Neural progenitor cell (in vitro differentiated cells): ENCODE data around the gene AGMO. TPM values are rescaled to one million over a fixed set of nuclear protein-coding genes. Genes with fewer than 3 reads are reported as not detected.
A peak's percentile ranks its signal among the peaks of the same experiment; 100 is the strongest.
"Not testable (repeated sequence)": the region's sequence is repeated elsewhere in the genome, so short reads cannot be mapped to it uniquely, and the experiment has no call there.

Experiments used
- DNase-seq: peaks from one replicate; pipeline ENCODE4 v3.0.0-alpha.2; 2016; ENCODE audit warnings: low spot score
- H2AFZ ChIP-seq: fragments of 200-600 bp; sonication (generic); replicated peaks from 2 replicates; pipeline ENCODE4 v1.6.1; 2016; ENCODE audit warnings: antibody characterized with exemption
- H3F3A ChIP-seq: fragments of 200-600 bp; sonication (generic); 2 replicates; pipeline ENCODE4 v1.6.1; 2016; ENCODE audit warnings: antibody characterized with exemption, low read depth
- H3K27ac ChIP-seq: fragments of 200-600 bp; sonication (generic); 2 replicates; pipeline ENCODE4 v1.5.1; 2016; ENCODE audit warnings: mild to moderate bottlenecking
- H3K27me3 ChIP-seq: fragments of 200-600 bp; sonication (generic); 2 replicates; pipeline ENCODE4 v1.6.1; 2016; ENCODE audit warnings: mild to moderate bottlenecking, moderate library complexity
- H3K36me3 ChIP-seq: fragments of 200-600 bp; sonication (generic); 2 replicates; pipeline ENCODE4 v1.5.1; 2016
- H3K4me1 ChIP-seq: fragments of 200-600 bp; sonication (generic); 2 replicates; pipeline ENCODE4 v1.6.1; 2016; ENCODE audit warnings: mixed run types
- H3K4me2 ChIP-seq: fragments of 200-600 bp; sonication (generic); 2 replicates; pipeline ENCODE4 v1.6.1; 2016
- H3K4me3 ChIP-seq: fragments of 200-600 bp; sonication (generic); 2 replicates; pipeline ENCODE4 v1.5.1; 2016
- H3K79me2 ChIP-seq: fragments of 200-600 bp; sonication (generic); 2 replicates; pipeline ENCODE4 v1.6.1; 2016; ENCODE audit warnings: low read depth
- H3K9ac ChIP-seq: fragments of 200-600 bp; sonication (generic); 2 replicates; pipeline ENCODE4 v1.6.1; 2016
- H3K9me3 ChIP-seq: fragments of 200-600 bp; sonication (generic); 2 replicates; pipeline ENCODE4 v1.5.1; 2016; ENCODE audit warnings: low read depth
- H4K20me1 ChIP-seq: fragments of 200-600 bp; sonication (generic); 2 replicates; pipeline ENCODE4 v1.6.1; 2016; ENCODE audit warnings: low read depth
- H3K27ac Mint-ChIP-seq: 3 replicates; pipeline ENCODE4 v1.8.0; 2021; ENCODE audit warnings: mixed read lengths
- H3K27me3 Mint-ChIP-seq: 2 replicates; pipeline ENCODE4 v1.8.0; 2022; ENCODE audit warnings: low read depth, mild to moderate bottlenecking, inconsistent platforms, moderate library complexity, mixed read lengths; ENCODE audit not compliant: insufficient read depth
- H3K36me3 Mint-ChIP-seq: 3 replicates; pipeline ENCODE4 v1.8.0; 2021; ENCODE audit warnings: mixed read lengths
- H3K4me1 Mint-ChIP-seq: 3 replicates; pipeline ENCODE4 v1.8.0; 2021; ENCODE audit warnings: mixed read lengths
- H3K4me3 Mint-ChIP-seq: 3 replicates; pipeline ENCODE4 v1.8.0; 2021; ENCODE audit warnings: mild to moderate bottlenecking, moderate library complexity, mixed read lengths
- H3K9me3 Mint-ChIP-seq: 3 replicates; pipeline ENCODE4 v1.8.0; 2020; ENCODE audit warnings: mixed read lengths
- EZH2 ChIP-seq: fragments of 200-600 bp; sonication (generic); IDR thresholded peaks from 2 replicates; pipeline ENCODE4 v1.6.1; 2017; ENCODE audit warnings: antibody characterized with exemption, mild to moderate bottlenecking, moderate library complexity
- EZH2phosphoT487 ChIP-seq: fragments of 200-600 bp; sonication (generic); IDR thresholded peaks from 2 replicates; pipeline ENCODE4 v1.6.1; 2017; ENCODE audit warnings: antibody characterized with exemption
- total RNA-seq: library from RNA; depleted of rRNA; stranded (reverse); fragments of >200 nt; gene quantifications from 2 replicates; pipeline ENCODE4 v1.2.3, GENCODE V29; 2015; ENCODE audit warnings: low replicate concordance
- TF ChIP-seq, protein P1 (sequence below): fragments of 200-600 bp; sonication (generic); IDR thresholded peaks from 2 replicates; pipeline ENCODE4 v1.5.1; 2017; ENCODE audit warnings: antibody characterized with exemption, mild to moderate bottlenecking

The AGMO gene
- total RNA-seq, 1 donor from 2014 or later = 0.30 TPM

DNA sequence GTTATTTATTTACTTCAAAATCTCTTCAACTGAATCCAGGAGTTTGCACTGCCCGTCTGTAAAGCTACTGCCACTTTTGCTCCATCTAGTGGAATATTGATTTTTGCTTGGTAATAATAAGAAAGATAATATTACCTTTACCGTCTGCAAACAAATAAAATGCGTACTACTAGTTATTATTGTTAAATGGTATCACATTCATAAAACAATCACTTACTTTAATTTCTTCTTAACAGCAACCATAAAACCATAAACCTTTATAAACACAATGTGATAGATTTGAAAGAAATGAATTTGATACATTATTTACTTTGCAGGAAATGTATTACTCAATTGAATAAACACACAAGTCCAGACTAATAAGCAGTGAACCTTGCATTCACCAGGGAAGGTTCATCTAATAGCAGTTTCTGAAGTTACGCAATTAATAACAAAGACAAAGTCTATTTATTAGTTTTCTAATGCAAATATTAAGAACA lies 6.4 kb downstream of the AGMO start:
- no peaks in the 10 kb centered on the region for H3K9me3 Mint-ChIP-seq
- no peaks in the 10 kb centered on the region for H3K36me3 Mint-ChIP-seq
- Histone ChIP-seq H3K9ac (no peak overlapping the region), H3K27ac (no peak overlapping the region), H3K4me2 (no peak overlapping the region), H3K9me3 (no peaks in the 10 kb centered on the region), H3K79me2 (no peaks in the 10 kb centered on the region), H3K36me3 (no peaks in the 10 kb centered on the region), H3K4me3 (no peak overlapping the region), H4K20me1 (no peaks in the 10 kb centered on the region), H2AFZ (no peak overlapping the region), H3K4me1 (no peaks in the 10 kb centered on the region), H3K27me3 (no peaks in the 10 kb centered on the region), H3F3A (no peaks in the 10 kb centered on the region)
- no peak for DNase-seq
- H3K4me3 Mint-ChIP-seq = no peak overlapping the region
- TF ChIP-seq, protein P1, sequence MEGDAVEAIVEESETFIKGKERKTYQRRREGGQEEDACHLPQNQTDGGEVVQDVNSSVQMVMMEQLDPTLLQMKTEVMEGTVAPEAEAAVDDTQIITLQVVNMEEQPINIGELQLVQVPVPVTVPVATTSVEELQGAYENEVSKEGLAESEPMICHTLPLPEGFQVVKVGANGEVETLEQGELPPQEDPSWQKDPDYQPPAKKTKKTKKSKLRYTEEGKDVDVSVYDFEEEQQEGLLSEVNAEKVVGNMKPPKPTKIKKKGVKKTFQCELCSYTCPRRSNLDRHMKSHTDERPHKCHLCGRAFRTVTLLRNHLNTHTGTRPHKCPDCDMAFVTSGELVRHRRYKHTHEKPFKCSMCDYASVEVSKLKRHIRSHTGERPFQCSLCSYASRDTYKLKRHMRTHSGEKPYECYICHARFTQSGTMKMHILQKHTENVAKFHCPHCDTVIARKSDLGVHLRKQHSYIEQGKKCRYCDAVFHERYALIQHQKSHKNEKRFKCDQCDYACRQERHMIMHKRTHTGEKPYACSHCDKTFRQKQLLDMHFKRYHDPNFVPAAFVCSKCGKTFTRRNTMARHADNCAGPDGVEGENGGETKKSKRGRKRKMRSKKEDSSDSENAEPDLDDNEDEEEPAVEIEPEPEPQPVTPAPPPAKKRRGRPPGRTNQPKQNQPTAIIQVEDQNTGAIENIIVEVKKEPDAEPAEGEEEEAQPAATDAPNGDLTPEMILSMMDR = no peak
- TF ChIP-seq EZH2 (no peak), EZH2phosphoT487 (no peak)
- H3K27me3 Mint-ChIP-seq = no peaks in the 10 kb centered on the region
- no peak overlapping the region for H3K27ac Mint-ChIP-seq
- peaks cover 5% of the 10 kb centered on the region for H3K4me1 Mint-ChIP-seq

DNA sequence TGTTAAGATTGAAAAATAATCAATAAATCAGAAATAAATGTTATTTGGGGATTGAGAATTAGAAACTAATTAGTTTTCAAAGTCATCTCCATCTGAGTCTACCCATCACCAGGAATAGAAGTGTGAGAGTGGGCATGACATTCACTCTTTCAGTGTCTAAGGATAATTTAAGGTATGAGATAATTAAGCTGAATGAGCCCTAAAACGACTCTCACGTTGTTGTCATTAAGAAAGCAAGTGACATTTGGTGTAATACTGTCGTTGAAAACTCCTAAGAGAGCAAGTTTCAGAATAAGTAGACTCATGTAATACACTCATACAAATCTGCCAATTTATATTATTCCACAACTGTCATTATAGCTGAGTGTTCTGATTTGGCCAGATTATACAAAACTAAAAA lies 7.1 kb downstream of the AGMO start:
- H3F3A ChIP-seq = no peaks in the 10 kb centered on the region
- no peak overlapping the region for H3K4me3 ChIP-seq
- no peak for DNase-seq
- H3K4me1 ChIP-seq = no peaks in the 10 kb centered on the region
- H3K9ac ChIP-seq = no peak overlapping the region
- H3K27me3 ChIP-seq = no peaks in the 10 kb centered on the region
- Mint-ChIP-seq H3K9me3 (no peaks in the 10 kb centered on the region), H3K36me3 (no peaks in the 10 kb centered on the region), H3K4me3 (no peak overlapping the region), H3K27ac (no peak overlapping the region), H3K27me3 (no peaks in the 10 kb centered on the region), H3K4me1 (peaks cover 5% of the 10 kb centered on the region)
- no peaks in the 10 kb centered on the region for H3K79me2 ChIP-seq
- no peaks in the 10 kb centered on the region for H3K9me3 ChIP-seq
- no peaks in the 10 kb centered on the region for H3K36me3 ChIP-seq
- no peak overlapping the region for H3K4me2 ChIP-seq
- H3K27ac ChIP-seq = no peak overlapping the region
- TF ChIP-seq, protein P1 = no peak
- TF ChIP-seq EZH2phosphoT487 (no peak), EZH2 (no peak)
- H2AFZ ChIP-seq = no peak overlapping the region
- H4K20me1 ChIP-seq = no peaks in the 10 kb centered on the region

DNA sequence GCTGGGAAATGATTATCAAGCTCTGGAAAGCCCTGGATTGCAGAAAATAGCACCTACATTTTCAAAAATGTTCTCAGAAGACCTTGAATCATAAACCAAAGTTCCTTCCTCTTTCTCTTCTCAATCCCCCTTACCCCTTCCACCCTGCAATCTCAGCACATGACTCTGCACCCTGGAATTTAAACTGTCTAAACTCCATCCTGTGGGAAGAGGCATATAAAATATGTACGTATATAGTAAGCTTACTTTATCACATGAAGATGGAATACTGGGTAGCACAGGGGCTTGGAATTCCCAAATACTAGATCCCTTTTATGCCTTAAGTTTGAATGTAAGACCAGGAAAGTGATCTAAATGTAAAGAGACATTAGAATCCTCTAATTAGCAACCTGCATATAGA lies 7.7 kb downstream of the AGMO start:
- H3K27ac ChIP-seq = no peak overlapping the region
- no peaks in the 10 kb centered on the region for H3K27me3 ChIP-seq
- no peak for DNase-seq
- H3K9me3 ChIP-seq = no peaks in the 10 kb centered on the region
- H3K4me2 ChIP-seq = no peak overlapping the region
- TF ChIP-seq EZH2phosphoT487 (no peak), EZH2 (no peak)
- TF ChIP-seq, protein P1 = no peak
- H2AFZ ChIP-seq = peak overlapping the region; percentile 1
- Mint-ChIP-seq H3K9me3 (no peaks in the 10 kb centered on the region), H3K4me3 (no peak overlapping the region), H3K27ac (no peak overlapping the region), H3K36me3 (no peaks in the 10 kb centered on the region), H3K27me3 (no peaks in the 10 kb centered on the region), H3K4me1 (peaks cover 1% of the 10 kb centered on the region)
- no peaks in the 10 kb centered on the region for H3K36me3 ChIP-seq
- H3K79me2 ChIP-seq = no peaks in the 10 kb centered on the region
- H3K4me1 ChIP-seq = no peaks in the 10 kb centered on the region
- H3K9ac ChIP-seq = no peak overlapping the region
- H4K20me1 ChIP-seq = no peaks in the 10 kb centered on the region
- no peaks in the 10 kb centered on the region for H3F3A ChIP-seq
- H3K4me3 ChIP-seq = no peak overlapping the region

DNA sequence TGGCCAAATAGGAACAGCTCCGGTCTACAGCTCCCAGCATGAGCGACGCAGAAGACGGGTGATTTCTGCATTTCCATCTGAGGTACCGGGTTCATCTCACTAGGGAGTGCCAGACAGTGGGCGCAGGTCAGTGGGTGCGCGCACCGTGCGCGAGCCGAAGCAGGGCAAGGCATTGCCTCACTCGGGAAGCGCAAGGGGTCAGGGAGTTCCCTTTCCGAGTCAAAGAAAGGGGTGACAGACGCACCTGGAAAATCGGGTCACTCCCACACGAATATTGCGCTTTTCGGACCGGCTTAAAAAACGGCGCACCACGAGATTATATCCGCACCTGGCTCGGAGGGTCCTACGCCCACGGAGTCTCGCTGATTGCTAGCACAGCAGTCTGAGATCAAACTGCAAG lies 14.5 kb downstream of the AGMO start:
- not testable (repeated sequence) for H3K4me1 ChIP-seq, H3K36me3 Mint-ChIP-seq, H3K79me2 ChIP-seq, H2AFZ ChIP-seq, DNase-seq, H3F3A ChIP-seq, H3K4me1 Mint-ChIP-seq, H3K27ac Mint-ChIP-seq, H3K9ac ChIP-seq, H3K27me3 Mint-ChIP-seq, H3K9me3 Mint-ChIP-seq, H3K9me3 ChIP-seq, H3K27ac ChIP-seq, H3K36me3 ChIP-seq, H3K27me3 ChIP-seq, H4K20me1 ChIP-seq
- H3K4me2 ChIP-seq = peak overlapping the region; percentile 60
- peak overlapping the region; percentile 44 for H3K4me3 ChIP-seq
- H3K4me3 Mint-ChIP-seq = peak overlapping the region; percentile 75
